ENCODE data around the gene MLLT1.

DNA sequence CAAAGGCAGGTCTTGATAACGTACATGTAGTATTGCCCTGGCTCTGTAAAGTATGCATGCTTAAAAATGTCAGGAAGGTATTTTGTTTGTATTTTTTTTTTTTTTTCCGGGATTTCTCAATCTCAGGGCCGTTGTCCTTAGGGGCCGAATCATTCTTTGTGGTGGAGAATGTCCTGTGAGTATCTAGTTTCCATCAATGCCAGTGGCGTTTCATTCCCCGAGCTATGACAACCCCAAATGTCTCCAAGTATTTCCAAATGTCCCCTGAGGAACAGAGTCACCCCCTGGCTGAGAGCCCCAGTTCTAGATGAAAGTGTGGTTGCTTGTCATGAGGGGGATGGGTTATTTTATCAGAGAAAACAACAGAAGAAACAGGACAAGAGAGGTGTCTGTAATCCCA is 75.6 kb downstream of the MLLT1 start:
- TF ChIP-seq, protein P1, sequence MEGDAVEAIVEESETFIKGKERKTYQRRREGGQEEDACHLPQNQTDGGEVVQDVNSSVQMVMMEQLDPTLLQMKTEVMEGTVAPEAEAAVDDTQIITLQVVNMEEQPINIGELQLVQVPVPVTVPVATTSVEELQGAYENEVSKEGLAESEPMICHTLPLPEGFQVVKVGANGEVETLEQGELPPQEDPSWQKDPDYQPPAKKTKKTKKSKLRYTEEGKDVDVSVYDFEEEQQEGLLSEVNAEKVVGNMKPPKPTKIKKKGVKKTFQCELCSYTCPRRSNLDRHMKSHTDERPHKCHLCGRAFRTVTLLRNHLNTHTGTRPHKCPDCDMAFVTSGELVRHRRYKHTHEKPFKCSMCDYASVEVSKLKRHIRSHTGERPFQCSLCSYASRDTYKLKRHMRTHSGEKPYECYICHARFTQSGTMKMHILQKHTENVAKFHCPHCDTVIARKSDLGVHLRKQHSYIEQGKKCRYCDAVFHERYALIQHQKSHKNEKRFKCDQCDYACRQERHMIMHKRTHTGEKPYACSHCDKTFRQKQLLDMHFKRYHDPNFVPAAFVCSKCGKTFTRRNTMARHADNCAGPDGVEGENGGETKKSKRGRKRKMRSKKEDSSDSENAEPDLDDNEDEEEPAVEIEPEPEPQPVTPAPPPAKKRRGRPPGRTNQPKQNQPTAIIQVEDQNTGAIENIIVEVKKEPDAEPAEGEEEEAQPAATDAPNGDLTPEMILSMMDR (IDR thresholded peaks at IDR 0.05), result no peak
- TF ChIP-seq EP300 (IDR thresholded peaks at IDR 0.05), result no peak
- TF ChIP-seq POLR2AphosphoS5 (IDR thresholded peaks at IDR 0.05), result no peak
